Fibroblast of skin of back (primary cell): ENCODE data around the gene ZXDA. TPM values are rescaled to one million over a fixed set of nuclear protein-coding genes. Genes with fewer than 3 reads are reported as not detected.
"Not testable (repeated sequence)": the region's sequence is repeated elsewhere in the genome, so short reads cannot be mapped to it uniquely, and the experiment has no call there.

Source experiments
- DNase-seq: peaks from one replicate; pipeline ENCODE4 v3.0.0-alpha.2; 2013
- polyA plus RNA-seq, 2 experiments: library from polyadenylated mRNA; unstranded; fragments of 120-200 nt; gene quantifications; one replicate each; pipeline ENCODE4 v1.2.1, GENCODE V29; 2013; ENCODE audit not compliant: insufficient read length in 2 of 2

ZXDA gene
- 1.3 TPM for polyA plus RNA-seq (2013, experiment 1 of 2; ENCODE audit: insufficient read length)
- polyA plus RNA-seq (2013, experiment 2 of 2; ENCODE audit: insufficient read length): 1.8 TPM

- peak; percentile 3 for DNase-seq
Observed at GRCh38 chrX:57910287-57910912, at the start of gene ZXDA. Gene ZXDA (minus strand): TSS chrX:57910458. CDS start chrX:57910420, 38 bp downstream.

GRCh38 chrX:57952320-57952678 is 42.0 kb upstream of the ZXDA start:
- DNase-seq: no peak

GRCh38 chrX:57951666-57952319 is 41.5 kb upstream of the ZXDA start:
- no peak for DNase-seq

- DNase-seq: no peak
Observed at GRCh38 chrX:57933321-57933720, 23.1 kb upstream of the ZXDA start.

GRCh38 chrX:57932266-57932665 is 22.0 kb upstream of the ZXDA start:
- DNase-seq: no peak

GRCh38 chrX:57930051-57930450 is 19.8 kb upstream of the ZXDA start:
- no peak for DNase-seq

GRCh38 chrX:57929373-57929772 is 19.1 kb upstream of the ZXDA start:
- DNase-seq: peak; percentile 28

- DNase-seq: no peak
Observed at GRCh38 chrX:57925806-57926205, 15.5 kb upstream of the ZXDA start.

- DNase-seq: peak; percentile 36
Observed at GRCh38 chrX:57918750-57919436, 8.6 kb upstream of the ZXDA start.

- no peak for DNase-seq
Observed at GRCh38 chrX:57915680-57916079, 5.4 kb upstream of the ZXDA start.

- peak; percentile 34 for DNase-seq
Observed at GRCh38 chrX:57909595-57910286, 517 bp downstream of the ZXDA start.

GRCh38 chrX:57908972-57909594 is 1.2 kb downstream of the ZXDA start:
- DNase-seq: not testable (repeated sequence)

GRCh38 chrX:57906790-57907189 is 3.5 kb downstream of the ZXDA start:
- peak; percentile 12 for DNase-seq

GRCh38 chrX:57905141-57905540 is 5.1 kb downstream of the ZXDA start:
- no peak for DNase-seq

GRCh38 chrX:57904176-57904880 is 5.9 kb downstream of the ZXDA start:
- DNase-seq: no peak

- no peak for DNase-seq
Observed at GRCh38 chrX:57902633-57903032, 7.6 kb downstream of the ZXDA start.

- no peak for DNase-seq
Observed at GRCh38 chrX:57901466-57901865, 8.8 kb downstream of the ZXDA start.

GRCh38 chrX:57900975-57901374 is 9.3 kb downstream of the ZXDA start:
- peak; percentile 51 for DNase-seq

GRCh38 chrX:57899906-57900305 is 10.4 kb downstream of the ZXDA start:
- DNase-seq: no peak

- peak; percentile 7 for DNase-seq
Observed at GRCh38 chrX:57899064-57899463, 11.2 kb downstream of the ZXDA start.

- no peak for DNase-seq
Observed at GRCh38 chrX:57871463-57871862, 38.8 kb downstream of the ZXDA start.
